Measurements from ENCODE around the gene CFAP73. TPM values are rescaled to one million over a fixed set of nuclear protein-coding genes. Genes with fewer than 3 reads are reported as not detected.

The CFAP73 gene
- total RNA-seq, 2 experiments from 2014 or later, result 1.7 to 1.9 TPM

GRCh38 chr12:113174461-113175384 is 25.2 kb downstream of the CFAP73 start:
- Mint-ChIP-seq H3K4me3 (no peak overlapping the region), H3K27ac (no peak overlapping the region), H3K27me3 (no peaks in the 10 kb centered on the region), H3K36me3 (ENCODE audit: low read depth) (peaks cover 77% of the 10 kb centered on the region), H3K4me1 (ENCODE audit: low read depth) (peaks cover 2% of the 10 kb centered on the region), H3K9me3 (no peaks in the 10 kb centered on the region)
- intact Hi-C loops (cut with micrococcal nuclease), result no loop called here
- DNase-seq (peak; percentile 87), ATAC-seq (peak; percentile 95)
- TF ChIP-seq CTCF (IDR thresholded peaks at IDR 0.05), result peak; percentile 100
- CTCF ChIA-PET, result interaction anchor here (0.6 to 10.2 kb wide), 31 partner anchors 10 to 212 kb away, joined by 3 to 77 read pairs (median 4); partner anchors contain the start of genes CFAP73, DDX54, RASAL1 and RITA1
- POLR2A ChIA-PET, result interaction anchor here (0.6 to 2.7 kb wide), 7 partner anchors 9 to 86 kb away, joined by 3 to 9 read pairs (median 4); partner anchors contain the start of genes DDX54 and RITA1

GRCh38 chr12:113179023-113179422 is 29.5 kb downstream of the CFAP73 start:
- Mint-ChIP-seq H3K9me3 (no peaks in the 10 kb centered on the region), H3K4me3 (no peak overlapping the region), H3K27me3 (no peaks in the 10 kb centered on the region), H3K4me1 (ENCODE audit: low read depth) (peaks cover 17% of the 10 kb centered on the region), H3K36me3 (ENCODE audit: low read depth) (peaks cover 61% of the 10 kb centered on the region), H3K27ac (no peak overlapping the region)
- no peak for DNase-seq
- no peak for ATAC-seq
- POLR2A ChIA-PET, result interaction anchor here (0.7 to 1.2 kb wide), 2 partner anchors 10 to 11 kb away, joined by 3 read pairs; no protein-coding TSS in a partner anchor
- intact Hi-C loops (cut with micrococcal nuclease), result no loop called here
- TF ChIP-seq CTCF (IDR thresholded peaks at IDR 0.05), result no peak
- CTCF ChIA-PET, result interaction anchor here (1.2 to 10.2 kb wide), 3 partner anchors 128 to 279 kb away, joined by 3 to 77 read pairs (median 13); no protein-coding TSS in a partner anchor

- ChIA-PET POLR2A (interaction anchor here (1.2 kb wide), 1 partner anchor 9 kb away, joined by 3 read pairs; no protein-coding TSS in a partner anchor), CTCF (interaction anchor here (1.4 kb wide), 1 partner anchor 11 kb away, joined by 3 read pairs; no protein-coding TSS in a partner anchor)
- peaks cover 55% of the 10 kb centered on the region for H3K36me3 Mint-ChIP-seq (ENCODE audit: low read depth)
- H3K9me3 Mint-ChIP-seq, result no peaks in the 10 kb centered on the region
- DNase-seq (no peak), ATAC-seq (no peak)
- peak overlapping the region; percentile 21 for H3K27ac Mint-ChIP-seq
- H3K27me3 Mint-ChIP-seq, result no peaks in the 10 kb centered on the region
- H3K4me1 Mint-ChIP-seq (ENCODE audit: low read depth), result peaks cover 14% of the 10 kb centered on the region
- no peak for TF ChIP-seq CTCF (IDR thresholded peaks at IDR 0.05)
- intact Hi-C loops (cut with micrococcal nuclease), result no loop called here
- H3K4me3 Mint-ChIP-seq, result no peak overlapping the region
These were observed 30.8 kb downstream of the CFAP73 start for GRCh38 chr12:113180333-113180732.

GRCh38 chr12:113181975-113182374 is 32.5 kb downstream of the CFAP73 start:
- Mint-ChIP-seq H3K27me3 (no peaks in the 10 kb centered on the region), H3K36me3 (ENCODE audit: low read depth) (peaks cover 51% of the 10 kb centered on the region), H3K4me3 (no peak overlapping the region), H3K27ac (peak overlapping the region; percentile 20), H3K4me1 (ENCODE audit: low read depth) (peaks cover 25% of the 10 kb centered on the region), H3K9me3 (no peaks in the 10 kb centered on the region)
- CTCF ChIA-PET, result no interaction called here
- ATAC-seq (no peak), DNase-seq (no peak)
- POLR2A ChIA-PET, result interaction anchor here (0.7 to 1.5 kb wide), 2 partner anchors 9 to 12 kb away, joined by 3 to 4 read pairs; no protein-coding TSS in a partner anchor
- intact Hi-C loops (cut with micrococcal nuclease), result no loop called here
- no peak for TF ChIP-seq CTCF (IDR thresholded peaks at IDR 0.05)
